ENCODE data around the gene MEGF11. TPM values are rescaled to one million over a fixed set of nuclear protein-coding genes. Genes with fewer than 3 reads are reported as not detected.

MEGF11 gene
- total RNA-seq, 1 donor from 2014 or later: 0.06 TPM

- H3F3A ChIP-seq (ENCODE audit: low read depth): peaks cover 12% of the 10 kb centered on the region
- Mint-ChIP-seq H3K27ac (peak overlapping the region; percentile 52), H3K27me3 (ENCODE audit: insufficient read depth, low read depth) (no peaks in the 10 kb centered on the region), H3K9me3 (no peaks in the 10 kb centered on the region), H3K4me3 (no peak overlapping the region), H3K36me3 (no peaks in the 10 kb centered on the region), H3K4me1 (peaks cover 13% of the 10 kb centered on the region)
- no peaks in the 10 kb centered on the region for H3K9me3 ChIP-seq (ENCODE audit: low read depth)
- H3K4me1 ChIP-seq: peaks cover 10% of the 10 kb centered on the region
- H3K79me2 ChIP-seq (ENCODE audit: low read depth): no peaks in the 10 kb centered on the region
- H3K9ac ChIP-seq: no peak overlapping the region
- no peak overlapping the region for H3K27ac ChIP-seq
- no peak for TF ChIP-seq EZH2 (IDR thresholded peaks at IDR 0.05)
- no peak for TF ChIP-seq EZH2phosphoT487 (IDR thresholded peaks at IDR 0.05)
- TF ChIP-seq, protein P1, sequence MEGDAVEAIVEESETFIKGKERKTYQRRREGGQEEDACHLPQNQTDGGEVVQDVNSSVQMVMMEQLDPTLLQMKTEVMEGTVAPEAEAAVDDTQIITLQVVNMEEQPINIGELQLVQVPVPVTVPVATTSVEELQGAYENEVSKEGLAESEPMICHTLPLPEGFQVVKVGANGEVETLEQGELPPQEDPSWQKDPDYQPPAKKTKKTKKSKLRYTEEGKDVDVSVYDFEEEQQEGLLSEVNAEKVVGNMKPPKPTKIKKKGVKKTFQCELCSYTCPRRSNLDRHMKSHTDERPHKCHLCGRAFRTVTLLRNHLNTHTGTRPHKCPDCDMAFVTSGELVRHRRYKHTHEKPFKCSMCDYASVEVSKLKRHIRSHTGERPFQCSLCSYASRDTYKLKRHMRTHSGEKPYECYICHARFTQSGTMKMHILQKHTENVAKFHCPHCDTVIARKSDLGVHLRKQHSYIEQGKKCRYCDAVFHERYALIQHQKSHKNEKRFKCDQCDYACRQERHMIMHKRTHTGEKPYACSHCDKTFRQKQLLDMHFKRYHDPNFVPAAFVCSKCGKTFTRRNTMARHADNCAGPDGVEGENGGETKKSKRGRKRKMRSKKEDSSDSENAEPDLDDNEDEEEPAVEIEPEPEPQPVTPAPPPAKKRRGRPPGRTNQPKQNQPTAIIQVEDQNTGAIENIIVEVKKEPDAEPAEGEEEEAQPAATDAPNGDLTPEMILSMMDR (IDR thresholded peaks at IDR 0.05): no peak
- no peaks in the 10 kb centered on the region for H4K20me1 ChIP-seq (ENCODE audit: low read depth)
- no peaks in the 10 kb centered on the region for H3K27me3 ChIP-seq
- no peak overlapping the region for H3K4me3 ChIP-seq
- no peak overlapping the region for H3K4me2 ChIP-seq
- no peak for DNase-seq (ENCODE audit: low spot score)
- no peaks in the 10 kb centered on the region for H3K36me3 ChIP-seq
- no peak overlapping the region for H2AFZ ChIP-seq (replicated peaks)
Observed at GRCh38 chr15:66066481-66066880, 187.1 kb downstream of the MEGF11 start.

GRCh38 chr15:66066005-66066404 is 187.5 kb downstream of the MEGF11 start:
- peaks cover 9% of the 10 kb centered on the region for H3K4me1 Mint-ChIP-seq
- Histone ChIP-seq H3K4me1 (peaks cover 10% of the 10 kb centered on the region), H3K4me3 (no peak overlapping the region), H3K27me3 (no peaks in the 10 kb centered on the region), H3F3A (ENCODE audit: low read depth) (peaks cover 12% of the 10 kb centered on the region), H3K4me2 (no peak overlapping the region), H2AFZ (replicated peaks) (no peak overlapping the region), H3K9ac (no peak overlapping the region), H4K20me1 (ENCODE audit: low read depth) (no peaks in the 10 kb centered on the region), H3K27ac (no peak overlapping the region), H3K36me3 (no peaks in the 10 kb centered on the region), H3K9me3 (ENCODE audit: low read depth) (no peaks in the 10 kb centered on the region), H3K79me2 (ENCODE audit: low read depth) (no peaks in the 10 kb centered on the region)
- TF ChIP-seq, protein P1 (IDR thresholded peaks at IDR 0.05): no peak
- no peak for TF ChIP-seq EZH2phosphoT487 (IDR thresholded peaks at IDR 0.05)
- TF ChIP-seq EZH2 (IDR thresholded peaks at IDR 0.05): no peak
- H3K4me3 Mint-ChIP-seq: no peak overlapping the region
- H3K36me3 Mint-ChIP-seq: no peaks in the 10 kb centered on the region
- H3K9me3 Mint-ChIP-seq: no peaks in the 10 kb centered on the region
- H3K27ac Mint-ChIP-seq: peak overlapping the region; percentile 50
- H3K27me3 Mint-ChIP-seq (ENCODE audit: insufficient read depth, low read depth): peaks cover 2% of the 10 kb centered on the region
- no peak for DNase-seq (ENCODE audit: low spot score)

GRCh38 chr15:66065325-66065724 is 188.2 kb downstream of the MEGF11 start:
- no peaks in the 10 kb centered on the region for H3K27me3 ChIP-seq
- no peak overlapping the region for H3K4me3 ChIP-seq
- H3F3A ChIP-seq (ENCODE audit: low read depth): peaks cover 12% of the 10 kb centered on the region
- no peaks in the 10 kb centered on the region for H3K9me3 ChIP-seq (ENCODE audit: low read depth)
- peaks cover 2% of the 10 kb centered on the region for H3K27me3 Mint-ChIP-seq (ENCODE audit: insufficient read depth, low read depth)
- no peaks in the 10 kb centered on the region for H3K9me3 Mint-ChIP-seq
- H3K27ac Mint-ChIP-seq: no peak overlapping the region
- peaks cover 14% of the 10 kb centered on the region for H3K4me1 Mint-ChIP-seq
- H3K36me3 Mint-ChIP-seq: no peaks in the 10 kb centered on the region
- no peak for DNase-seq (ENCODE audit: low spot score)
- no peak overlapping the region for H3K4me2 ChIP-seq
- no peak overlapping the region for H2AFZ ChIP-seq (replicated peaks)
- peaks cover 10% of the 10 kb centered on the region for H3K4me1 ChIP-seq
- H3K4me3 Mint-ChIP-seq: no peak overlapping the region
- H3K79me2 ChIP-seq (ENCODE audit: low read depth): no peaks in the 10 kb centered on the region
- TF ChIP-seq EZH2 (IDR thresholded peaks at IDR 0.05): no peak
- TF ChIP-seq, protein P1 (IDR thresholded peaks at IDR 0.05): no peak
- no peak for TF ChIP-seq EZH2phosphoT487 (IDR thresholded peaks at IDR 0.05)
- no peak overlapping the region for H3K27ac ChIP-seq
- H3K36me3 ChIP-seq: no peaks in the 10 kb centered on the region
- H3K9ac ChIP-seq: no peak overlapping the region
- no peaks in the 10 kb centered on the region for H4K20me1 ChIP-seq (ENCODE audit: low read depth)

All from neural progenitor cell (in vitro differentiated cells).